ENCODE data around the gene KRTCAP2. TPM values are rescaled to one million over a fixed set of nuclear protein-coding genes. Genes with fewer than 3 reads are reported as not detected.
"Not testable (repeated sequence)": the region's sequence is repeated elsewhere in the genome, so short reads cannot be mapped to it uniquely, and the experiment has no call there.

Gene KRTCAP2
- 104 TPM for total RNA-seq

DNA sequence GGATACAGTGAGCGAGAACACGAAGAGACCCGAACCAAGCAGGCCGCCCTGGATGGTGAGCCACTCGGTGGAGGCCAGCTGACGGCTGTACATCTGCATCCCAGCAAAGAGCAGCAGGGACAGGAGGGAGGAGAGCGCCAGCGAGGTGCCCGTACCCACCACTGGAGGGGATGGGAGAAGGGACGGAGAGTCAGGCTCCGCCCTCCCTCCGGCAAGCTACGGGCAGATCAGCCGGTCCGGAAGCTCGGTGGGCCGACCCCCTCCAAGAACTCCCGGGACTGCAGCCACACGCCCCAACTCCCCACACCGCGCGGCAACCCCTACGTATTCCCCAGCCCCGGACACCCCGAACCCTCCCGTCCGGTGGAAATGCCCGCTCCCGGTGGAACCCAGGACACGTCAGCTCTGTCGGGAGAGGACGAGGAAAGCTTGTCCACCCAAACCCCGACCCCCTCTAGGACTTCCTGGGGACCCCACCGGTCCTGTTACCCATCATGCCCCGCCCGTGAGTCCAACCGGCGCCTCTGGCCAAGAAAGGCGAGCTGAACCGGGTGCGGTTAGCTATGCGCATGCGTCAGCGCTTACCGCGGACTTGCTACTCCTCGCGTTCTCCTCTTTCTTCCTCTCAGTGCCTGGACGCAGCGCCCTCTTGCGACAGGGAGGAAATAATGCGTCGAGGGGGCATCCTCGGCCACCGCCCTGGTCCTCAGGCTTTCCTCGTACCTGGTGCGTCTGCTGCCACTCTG, at the start of gene KRTCAP2:
KRTCAP2 (minus strand) TSS at position 573 of the 746 bp plus-strand sequence; CDS start at position 493, 80 bp downstream.
- H3K27ac ChIP-seq (ENCODE audit: low read depth, low read length) = peak within 1 kb of the TSS; percentile 95

DNA sequence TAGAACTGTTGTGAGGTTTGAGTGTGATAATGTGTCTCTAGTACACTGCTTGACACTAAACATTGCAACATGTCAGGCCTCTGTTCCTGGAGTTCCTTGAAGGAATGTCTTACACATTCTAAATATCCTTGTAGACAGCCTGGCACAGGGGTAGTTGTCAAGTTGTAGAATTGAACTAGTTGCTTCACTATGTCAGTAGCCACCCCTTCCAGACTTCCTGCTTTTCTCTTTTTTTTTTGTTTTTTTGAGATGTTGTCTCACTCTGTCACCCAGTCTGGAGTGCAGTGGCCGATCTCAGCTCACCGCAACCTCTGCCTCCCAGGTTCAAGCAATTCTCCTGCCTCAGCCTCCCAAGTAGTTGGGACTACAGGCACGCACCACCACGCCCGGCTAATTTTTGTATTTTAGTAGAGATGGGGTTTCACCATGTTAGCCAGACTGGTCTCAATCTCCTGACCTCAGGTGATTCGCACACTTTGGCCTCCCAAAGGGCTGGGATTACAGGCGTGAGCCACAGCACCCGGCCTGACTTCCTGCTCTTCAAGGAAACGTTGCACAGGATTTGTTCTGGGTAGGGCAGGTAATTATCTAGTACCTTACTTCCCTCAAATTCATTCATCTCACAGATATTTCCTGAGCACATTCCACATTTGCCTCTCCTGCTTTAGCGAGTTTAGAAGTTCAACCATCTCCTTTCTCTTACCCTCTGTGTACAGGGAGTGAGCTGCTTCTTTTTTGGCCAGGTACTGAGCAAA, 47.3 kb upstream of the KRTCAP2 start:
- not testable (repeated sequence) for H3K9ac ChIP-seq (ENCODE audit: low read depth in 1 of 3, low read length in 3 of 3); H3K36me3 ChIP-seq (ENCODE audit: control insufficient read depth in 3 of 3, insufficient read depth in 3 of 3, low read length in 3 of 3); H3K9me3 ChIP-seq (ENCODE audit: control insufficient read depth in 3 of 3, low read length in 3 of 3); H3K27me3 ChIP-seq (ENCODE audit: control insufficient read depth in 3 of 3, insufficient read depth in 3 of 3, low read length in 3 of 3); H3K27ac ChIP-seq (ENCODE audit: low read depth, low read length); H3K4me3 ChIP-seq (ENCODE audit: low read length in 3 of 3); H3K4me1 ChIP-seq (ENCODE audit: control insufficient read depth in 3 of 3, insufficient read depth in 3 of 3, low read length in 3 of 3)

More for the DNA sequence above, at the start of gene KRTCAP2:
- Histone ChIP-seq H3K4me3 (ENCODE audit: low read length in 3 of 3) (peak within 1 kb of the TSS; percentile 89 to 96 (median 93)), H3K27me3 (ENCODE audit: control insufficient read depth in 3 of 3, insufficient read depth in 3 of 3, low read length in 3 of 3) (peaks cover 12 to 13% (median 12%) of the 10 kb centered on the region in 3 donors), H3K9me3 (ENCODE audit: control insufficient read depth in 3 of 3, low read length in 3 of 3) (no peaks in the 10 kb centered on the region), H3K36me3 (ENCODE audit: control insufficient read depth in 3 of 3, insufficient read depth in 3 of 3, low read length in 3 of 3) (peaks cover 11 to 19% (median 14%) of the 10 kb centered on the region in 3 donors), H3K4me1 (ENCODE audit: control insufficient read depth in 3 of 3, insufficient read depth in 3 of 3, low read length in 3 of 3) (peaks cover 13 to 27% (median 21%) of the 10 kb centered on the region in 3 donors), H3K9ac (ENCODE audit: low read depth in 1 of 3, low read length in 3 of 3) (peak within 1 kb of the TSS; percentile 91 to 97 (median 94))

DNA sequence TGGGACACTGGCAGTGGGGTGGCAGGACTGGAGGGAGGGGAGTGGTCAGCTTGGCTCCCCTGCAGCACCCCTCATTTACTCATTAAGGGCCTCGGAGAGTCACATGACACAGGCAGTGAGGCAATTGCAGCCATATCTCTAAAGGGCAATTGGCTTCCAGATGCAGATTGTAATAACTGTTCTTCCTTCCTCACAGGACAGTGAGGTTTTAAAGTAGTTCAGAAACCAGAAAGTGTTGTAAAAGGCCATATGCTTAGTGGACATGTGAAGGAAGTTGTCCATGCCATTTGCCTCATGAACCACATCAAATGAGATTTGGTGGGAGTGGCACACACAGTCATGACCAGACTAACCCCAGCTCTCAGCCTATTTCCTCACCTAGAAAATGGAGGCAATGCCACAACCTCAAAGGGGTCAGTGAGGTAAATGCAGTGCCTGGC, 46.5 kb upstream of the KRTCAP2 start:
- peaks cover 0 to 2% (median 0%) of the 10 kb centered on the region in 3 donors for H3K36me3 ChIP-seq (ENCODE audit: control insufficient read depth in 3 of 3, insufficient read depth in 3 of 3, low read length in 3 of 3)
- H3K4me1 ChIP-seq (ENCODE audit: control insufficient read depth in 3 of 3, insufficient read depth in 3 of 3, low read length in 3 of 3) = peaks cover 0 to 3% (median 0%) of the 10 kb centered on the region in 3 donors
- H3K9ac ChIP-seq (ENCODE audit: low read depth in 1 of 3, low read length in 3 of 3) = no peak overlapping the region
- H3K27me3 ChIP-seq (ENCODE audit: control insufficient read depth in 3 of 3, insufficient read depth in 3 of 3, low read length in 3 of 3) = no peaks in the 10 kb centered on the region
- no peaks in the 10 kb centered on the region for H3K9me3 ChIP-seq (ENCODE audit: control insufficient read depth in 3 of 3, low read length in 3 of 3)
- no peak overlapping the region for H3K27ac ChIP-seq (ENCODE audit: low read depth, low read length)
- peak overlapping the region in 2 of 3 donors; percentile 29 to 45 for H3K4me3 ChIP-seq (ENCODE audit: low read length in 3 of 3)

DNA sequence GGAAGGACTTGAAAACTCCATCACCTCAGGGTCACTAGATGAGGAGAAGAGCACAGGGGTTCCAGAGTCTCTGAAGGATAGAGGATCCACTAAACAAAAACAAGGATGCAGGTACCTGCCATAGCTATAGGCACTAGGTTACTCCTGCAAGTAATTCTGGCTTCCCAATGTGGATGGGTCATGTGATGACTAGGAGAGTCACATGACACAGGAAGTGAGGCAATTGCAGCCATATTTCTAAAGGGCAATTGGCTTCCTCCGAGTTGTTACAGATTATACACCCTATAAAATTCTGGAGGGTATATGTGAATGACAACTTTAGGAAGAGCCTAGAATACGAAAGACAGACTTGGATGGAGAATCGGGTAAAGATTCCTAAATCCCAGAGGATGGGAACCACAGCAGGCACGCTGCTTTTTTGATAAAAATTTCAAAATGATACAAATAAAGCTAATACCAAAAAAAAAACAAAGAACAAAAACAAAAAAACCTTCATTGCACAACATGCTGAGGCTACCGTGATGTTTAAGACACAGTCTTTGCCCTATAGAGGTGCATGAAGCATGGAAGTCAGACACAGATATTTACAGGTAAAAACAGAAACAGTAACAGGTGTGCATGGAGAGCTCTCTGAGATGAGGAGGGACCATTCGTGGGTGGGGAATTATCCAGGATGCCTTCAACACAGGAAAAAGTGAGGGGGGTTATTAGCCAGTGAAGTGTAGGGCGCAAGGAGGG, 45.9 kb upstream of the KRTCAP2 start:
- no peaks in the 10 kb centered on the region for H3K27me3 ChIP-seq (ENCODE audit: control insufficient read depth in 3 of 3, insufficient read depth in 3 of 3, low read length in 3 of 3)
- H3K9me3 ChIP-seq (ENCODE audit: control insufficient read depth in 3 of 3, low read length in 3 of 3) = no peaks in the 10 kb centered on the region
- H3K4me3 ChIP-seq (ENCODE audit: low read length in 3 of 3) = peak overlapping the region; percentile 29 to 59 (median 45)
- peaks cover 0 to 3% (median 0%) of the 10 kb centered on the region in 3 donors for H3K4me1 ChIP-seq (ENCODE audit: control insufficient read depth in 3 of 3, insufficient read depth in 3 of 3, low read length in 3 of 3)
- peaks cover 0 to 2% (median 0%) of the 10 kb centered on the region in 3 donors for H3K36me3 ChIP-seq (ENCODE audit: control insufficient read depth in 3 of 3, insufficient read depth in 3 of 3, low read length in 3 of 3)
- no peak overlapping the region for H3K9ac ChIP-seq (ENCODE audit: low read depth in 1 of 3, low read length in 3 of 3)
- H3K27ac ChIP-seq (ENCODE audit: low read depth, low read length) = no peak overlapping the region

DNA sequence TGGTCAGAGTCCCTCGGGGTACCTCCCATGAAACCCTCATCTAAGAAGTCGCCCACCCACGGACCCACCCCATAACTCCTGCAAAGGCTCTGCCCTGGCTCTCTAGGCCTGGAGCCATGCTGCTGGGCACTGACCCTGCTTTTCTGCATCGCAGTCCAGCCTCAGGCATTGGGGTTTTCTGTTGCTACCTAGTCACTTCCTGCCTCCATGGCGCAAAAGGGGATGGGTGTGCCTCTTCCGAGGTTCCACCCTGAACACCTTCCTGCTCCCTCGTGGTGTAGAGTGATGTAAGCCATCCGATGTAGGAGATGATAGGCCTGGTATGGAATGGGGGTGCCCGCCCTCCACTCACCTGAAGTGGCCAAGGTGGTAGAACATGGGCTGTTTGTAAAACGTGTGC, 41.6 kb upstream of the KRTCAP2 start:
- H3K4me1 ChIP-seq (ENCODE audit: control insufficient read depth in 3 of 3, insufficient read depth in 3 of 3, low read length in 3 of 3); H3K4me3 ChIP-seq (ENCODE audit: low read length in 3 of 3); H3K9me3 ChIP-seq (ENCODE audit: control insufficient read depth in 3 of 3, low read length in 3 of 3); H3K9ac ChIP-seq (ENCODE audit: low read depth in 1 of 3, low read length in 3 of 3); H3K27ac ChIP-seq (ENCODE audit: low read depth, low read length); H3K27me3 ChIP-seq (ENCODE audit: control insufficient read depth in 3 of 3, insufficient read depth in 3 of 3, low read length in 3 of 3): not testable (repeated sequence)
- peaks cover 0 to 13% (median 11%) of the 10 kb centered on the region in 3 donors for H3K36me3 ChIP-seq (ENCODE audit: control insufficient read depth in 3 of 3, insufficient read depth in 3 of 3, low read length in 3 of 3)

DNA sequence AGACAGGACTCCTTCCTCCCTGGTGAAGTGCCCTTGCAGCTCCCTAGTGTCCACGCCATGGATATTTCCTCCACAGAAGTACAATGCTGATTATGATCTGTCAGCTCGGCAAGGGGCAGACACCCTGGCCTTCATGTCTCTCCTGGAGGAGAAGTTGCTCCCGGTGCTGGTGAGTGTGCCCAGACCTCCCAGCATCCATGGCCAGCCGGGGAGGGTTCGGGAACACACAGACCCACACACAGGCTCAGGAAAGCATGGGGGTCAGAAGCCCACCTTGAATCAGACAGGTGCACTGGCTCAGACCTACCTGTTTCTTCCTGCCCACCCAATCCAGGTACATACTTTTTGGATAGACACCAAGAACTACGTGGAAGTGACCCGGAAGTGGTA, 38.9 kb upstream of the KRTCAP2 start:
- not testable (repeated sequence) for H3K9me3 ChIP-seq (ENCODE audit: control insufficient read depth in 3 of 3, low read length in 3 of 3); H3K27ac ChIP-seq (ENCODE audit: low read depth, low read length); H3K9ac ChIP-seq (ENCODE audit: low read depth in 1 of 3, low read length in 3 of 3); H3K27me3 ChIP-seq (ENCODE audit: control insufficient read depth in 3 of 3, insufficient read depth in 3 of 3, low read length in 3 of 3); H3K4me3 ChIP-seq (ENCODE audit: low read length in 3 of 3)
- Histone ChIP-seq H3K4me1 (ENCODE audit: control insufficient read depth in 3 of 3, insufficient read depth in 3 of 3, low read length in 3 of 3) (peaks cover 18 to 26% (median 25%) of the 10 kb centered on the region in 3 donors), H3K36me3 (ENCODE audit: control insufficient read depth in 3 of 3, insufficient read depth in 3 of 3, low read length in 3 of 3) (peaks cover 0 to 13% (median 11%) of the 10 kb centered on the region in 3 donors)

DNA sequence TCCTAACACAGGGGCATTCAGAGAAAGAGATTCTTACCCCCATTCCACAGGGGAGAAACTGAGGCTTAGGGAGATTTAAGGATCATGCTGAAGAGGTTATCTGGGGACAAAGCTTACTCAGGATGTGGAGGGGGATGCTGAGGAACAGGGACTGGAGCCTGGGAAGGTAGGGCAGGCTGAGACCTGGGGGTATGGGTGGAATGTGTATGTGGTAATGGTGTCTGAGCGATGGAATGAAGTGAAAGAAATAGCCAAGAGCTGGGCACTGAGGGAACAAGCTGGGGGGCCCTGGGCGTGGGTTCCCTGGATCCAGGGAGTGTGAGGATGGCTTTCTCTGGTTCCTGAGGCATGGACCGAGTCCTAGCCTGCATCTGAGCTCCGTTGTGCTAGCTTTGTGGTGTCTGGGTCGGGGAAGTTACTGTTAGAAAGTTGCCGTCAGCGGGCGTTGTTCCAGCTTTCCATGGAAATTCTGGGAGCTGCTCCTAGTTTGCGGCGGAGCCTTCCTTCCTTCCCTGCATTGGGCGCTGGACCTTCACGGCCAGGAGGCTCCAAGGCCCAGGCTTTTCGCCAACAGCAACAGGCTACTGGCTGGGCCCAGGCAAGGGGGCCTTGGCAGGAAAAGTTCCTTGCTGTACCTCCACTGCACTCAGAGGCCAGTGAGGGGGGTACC, 38.4 kb upstream of the KRTCAP2 start:
- not testable (repeated sequence) for H3K9ac ChIP-seq (ENCODE audit: low read depth in 1 of 3, low read length in 3 of 3); H3K27me3 ChIP-seq (ENCODE audit: control insufficient read depth in 3 of 3, insufficient read depth in 3 of 3, low read length in 3 of 3); H3K4me3 ChIP-seq (ENCODE audit: low read length in 3 of 3); H3K9me3 ChIP-seq (ENCODE audit: control insufficient read depth in 3 of 3, low read length in 3 of 3)
- H3K27ac ChIP-seq (ENCODE audit: low read depth, low read length) = peak overlapping the region; percentile 12
- peaks cover 0 to 13% (median 11%) of the 10 kb centered on the region in 3 donors for H3K36me3 ChIP-seq (ENCODE audit: control insufficient read depth in 3 of 3, insufficient read depth in 3 of 3, low read length in 3 of 3)
- H3K4me1 ChIP-seq (ENCODE audit: control insufficient read depth in 3 of 3, insufficient read depth in 3 of 3, low read length in 3 of 3) = peaks cover 21 to 31% (median 29%) of the 10 kb centered on the region in 3 donors

DNA sequence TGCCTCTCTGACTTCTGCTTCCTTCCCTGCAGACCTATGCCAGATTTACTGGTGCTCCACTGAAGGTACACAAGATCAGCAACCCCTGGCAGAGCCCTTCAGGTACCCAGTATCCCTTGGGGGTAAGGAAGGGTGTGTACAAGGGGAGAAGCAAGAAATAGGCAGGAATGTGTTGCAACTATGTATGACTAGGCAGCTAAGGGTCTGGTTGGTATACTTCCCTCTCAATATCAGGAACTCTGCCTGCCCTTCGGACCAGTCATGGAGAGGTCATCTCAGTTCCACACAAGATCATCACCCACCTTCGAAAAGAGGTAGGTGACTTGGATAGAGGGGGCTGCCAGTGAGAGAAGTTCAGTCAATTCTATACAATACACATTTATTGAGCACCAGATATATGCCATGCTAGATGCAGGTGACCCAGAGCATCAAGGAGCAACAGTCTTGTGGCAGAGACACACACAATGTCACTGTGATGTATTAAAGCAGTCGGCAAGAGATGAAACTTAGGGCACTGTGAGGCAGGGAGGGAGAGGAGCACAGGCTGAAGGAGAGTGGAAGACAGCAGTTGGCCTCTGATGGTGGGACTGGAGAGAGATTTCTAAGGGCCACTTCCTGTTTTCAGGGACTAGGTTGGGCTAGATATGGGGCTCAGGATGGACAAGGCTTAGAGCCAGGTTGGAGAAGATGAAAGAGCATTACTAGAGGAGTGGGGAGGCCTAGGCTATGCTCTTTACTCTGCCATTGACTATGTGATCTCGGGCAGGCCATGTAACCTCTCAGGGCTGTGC, 37.4 kb upstream of the KRTCAP2 start:
- H3K9ac ChIP-seq (ENCODE audit: low read depth in 1 of 3, low read length in 3 of 3) = no peak overlapping the region
- peak overlapping the region in 1 of 3 donors; percentile 98 for H3K4me3 ChIP-seq (ENCODE audit: low read length in 3 of 3)
- H3K4me1 ChIP-seq (ENCODE audit: control insufficient read depth in 3 of 3, insufficient read depth in 3 of 3, low read length in 3 of 3) = peaks cover 21 to 34% (median 31%) of the 10 kb centered on the region in 3 donors
- no peaks in the 10 kb centered on the region for H3K9me3 ChIP-seq (ENCODE audit: control insufficient read depth in 3 of 3, low read length in 3 of 3)
- H3K27ac ChIP-seq (ENCODE audit: low read depth, low read length) = no peak overlapping the region
- H3K36me3 ChIP-seq (ENCODE audit: control insufficient read depth in 3 of 3, insufficient read depth in 3 of 3, low read length in 3 of 3) = peaks cover 0 to 18% (median 11%) of the 10 kb centered on the region in 3 donors
- H3K27me3 ChIP-seq (ENCODE audit: control insufficient read depth in 3 of 3, insufficient read depth in 3 of 3, low read length in 3 of 3) = no peaks in the 10 kb centered on the region

DNA sequence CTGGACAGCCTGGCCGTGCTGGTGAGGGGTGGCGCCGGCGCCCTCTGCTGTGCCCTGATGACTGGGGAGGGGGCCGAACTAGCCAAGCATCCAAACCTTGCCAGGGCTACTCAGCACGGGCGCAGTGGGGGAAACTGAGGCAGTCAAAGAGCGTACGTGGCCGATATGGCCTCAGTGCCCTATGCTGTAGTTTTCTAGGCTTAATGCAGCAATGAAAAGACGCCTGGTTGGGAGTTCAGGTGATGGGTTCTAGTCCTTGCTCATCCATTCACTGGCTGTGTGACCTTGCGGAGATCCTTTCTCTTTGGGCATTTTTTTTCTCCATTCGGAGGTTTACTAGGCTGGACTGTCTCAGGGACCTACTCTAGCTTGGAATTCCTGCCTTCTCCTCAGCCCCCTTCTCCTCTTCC, 36.2 kb upstream of the KRTCAP2 start:
- H3K9me3 ChIP-seq (ENCODE audit: control insufficient read depth in 3 of 3, low read length in 3 of 3) = no peaks in the 10 kb centered on the region
- H3K4me1 ChIP-seq (ENCODE audit: control insufficient read depth in 3 of 3, insufficient read depth in 3 of 3, low read length in 3 of 3) = peaks cover 21 to 34% (median 31%) of the 10 kb centered on the region in 3 donors
- no peaks in the 10 kb centered on the region for H3K27me3 ChIP-seq (ENCODE audit: control insufficient read depth in 3 of 3, insufficient read depth in 3 of 3, low read length in 3 of 3)
- H3K4me3 ChIP-seq (ENCODE audit: low read length in 3 of 3) = peak overlapping the region; percentile 98 to 100 (median 100)
- peak overlapping the region; percentile 94 to 98 (median 97) for H3K9ac ChIP-seq (ENCODE audit: low read depth in 1 of 3, low read length in 3 of 3)
- H3K27ac ChIP-seq (ENCODE audit: low read depth, low read length) = peak overlapping the region; percentile 99
- H3K36me3 ChIP-seq (ENCODE audit: control insufficient read depth in 3 of 3, insufficient read depth in 3 of 3, low read length in 3 of 3) = peaks cover 0 to 19% (median 11%) of the 10 kb centered on the region in 3 donors

Measured in skeletal muscle tissue (tissue), 4 donors.